ENCODE data around the gene POU6F2. TPM values are rescaled to one million over a fixed set of nuclear protein-coding genes. Genes with fewer than 3 reads are reported as not detected.

POU6F2 gene
- total RNA-seq, 4 donors from 2014 or later: 0.48 to 0.82 TPM; not detected in 2

GRCh38 chr7:39510864-39511354, 533.2 kb downstream of the POU6F2 start:
- TF ChIP-seq POLR2AphosphoS5 (IDR thresholded peaks at IDR 0.05) (no peak), CTCF (IDR thresholded peaks at IDR 0.05) (no peak), POLR2A (IDR thresholded peaks at IDR 0.05) (no peak), EP300 (IDR thresholded peaks at IDR 0.05; ENCODE audit: low read depth) (no peak)
- Histone ChIP-seq H3K27ac (no peak overlapping the region), H3K4me1 (no peaks in the 10 kb centered on the region), H3K27me3 (no peaks in the 10 kb centered on the region), H3K36me3 (no peaks in the 10 kb centered on the region), H3K4me3 (no peak overlapping the region), H3K9me3 (no peaks in the 10 kb centered on the region)
- in situ Hi-C loops (cut with MboI; ENCODE audit: low pct_ligation_motif_present in 1 of 4, low pct_unique_long_range_greater_than_20kb in 1 of 4, low sequenced_read_pairs in 3 of 4) (loop anchor here in 3 of 4 donors (10.0 to 25.0 kb wide), 3 partner anchors 699 to 1099 kb away; no protein-coding TSS in a partner anchor), intact Hi-C loops (cut with DNase I; ENCODE audit: low total_unique reads) (no loop called here)
- 73 to 80% methylated on average over 1 to 3 of the region's 3 CpGs for WGBS, 2 donors (ENCODE audit: low coverage in 1 of 2)
- no peak for DNase-seq

DNA sequence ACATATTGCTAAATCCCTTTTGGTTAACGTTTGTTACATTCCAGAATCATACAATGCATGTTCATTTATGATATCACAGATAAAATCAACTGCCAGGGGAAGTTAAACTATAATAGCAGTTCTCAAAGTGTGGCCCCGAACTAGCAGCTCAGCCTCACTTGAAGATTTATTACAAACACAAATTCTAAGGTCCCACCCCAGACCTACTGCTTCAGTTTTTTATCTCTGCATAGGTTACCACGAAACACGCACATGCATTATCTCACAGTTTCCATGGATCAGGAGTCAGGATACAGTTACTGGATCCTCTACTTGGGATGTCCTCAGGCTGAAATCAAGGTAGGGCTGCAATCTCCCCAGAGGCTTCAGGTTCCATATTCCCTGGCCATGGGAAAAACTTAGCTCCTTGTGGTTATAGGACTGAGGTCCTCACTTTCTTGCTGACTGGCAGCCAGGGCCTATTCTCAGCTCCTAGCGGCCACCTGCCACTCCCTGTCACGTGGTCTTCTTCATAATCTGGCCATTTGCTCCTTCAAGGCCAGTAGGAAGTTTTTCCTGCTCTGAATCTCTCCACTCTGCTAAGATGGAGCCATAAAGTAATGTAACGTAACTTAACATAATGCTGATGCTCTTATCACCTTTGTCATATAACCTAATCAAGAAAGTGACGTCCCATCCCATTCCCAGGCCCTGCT, 538.0 kb downstream of the POU6F2 start:
- H3K27ac ChIP-seq: no peak overlapping the region
- 53 to 62% methylated on average over 4 to 8 of the region's 8 CpGs for WGBS, 2 donors (ENCODE audit: low coverage in 1 of 2)
- DNase-seq: no peak
- no peak for TF ChIP-seq CTCF (IDR thresholded peaks at IDR 0.05)
- no peak for TF ChIP-seq POLR2AphosphoS5 (IDR thresholded peaks at IDR 0.05)
- no peak for TF ChIP-seq POLR2A (IDR thresholded peaks at IDR 0.05)
- no peak for TF ChIP-seq EP300 (IDR thresholded peaks at IDR 0.05; ENCODE audit: low read depth)
- no peaks in the 10 kb centered on the region for H3K27me3 ChIP-seq
- H3K9me3 ChIP-seq: no peaks in the 10 kb centered on the region
- H3K4me3 ChIP-seq: no peak overlapping the region
- H3K4me1 ChIP-seq: peaks cover 0 to 7% (median 2%) of the 10 kb centered on the region in 4 donors
- intact Hi-C loops (cut with DNase I; ENCODE audit: low total_unique reads): no loop called here
- in situ Hi-C loops (cut with MboI; ENCODE audit: low pct_ligation_motif_present in 1 of 4, low pct_unique_long_range_greater_than_20kb in 1 of 4, low sequenced_read_pairs in 3 of 4): loop anchor here in 3 of 4 donors (10.0 to 25.0 kb wide), 3 partner anchors 703 to 1103 kb away; no protein-coding TSS in a partner anchor
- H3K36me3 ChIP-seq: no peaks in the 10 kb centered on the region

DNA sequence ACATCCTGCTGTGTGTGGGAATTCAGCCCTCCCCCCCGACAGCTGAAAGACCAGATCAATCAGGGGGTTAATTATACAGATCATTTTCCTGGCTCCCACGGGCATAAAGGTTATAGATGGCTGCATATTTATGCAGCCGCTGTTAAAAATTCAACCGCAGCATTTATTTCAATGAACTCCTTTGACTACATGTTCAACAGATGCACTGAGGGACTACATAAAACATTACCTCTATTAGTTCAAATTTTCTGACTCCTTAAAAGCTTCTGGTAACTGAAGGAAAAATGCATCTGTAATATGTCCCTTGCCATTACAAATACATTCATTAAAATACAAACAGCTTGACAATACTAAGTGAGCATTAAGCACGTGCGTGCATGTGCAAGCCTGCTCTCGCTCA, 538.8 kb downstream of the POU6F2 start:
- intact Hi-C loops (cut with DNase I; ENCODE audit: low total_unique reads): no loop called here
- WGBS, 2 donors (ENCODE audit: low coverage in 1 of 2): 61 to 81% methylated on average over 3 to 7 of the region's 7 CpGs
- no peak overlapping the region for H3K27ac ChIP-seq
- no peaks in the 10 kb centered on the region for H3K27me3 ChIP-seq
- no peaks in the 10 kb centered on the region for H3K36me3 ChIP-seq
- DNase-seq: no peak
- no peaks in the 10 kb centered on the region for H3K9me3 ChIP-seq
- TF ChIP-seq EP300 (IDR thresholded peaks at IDR 0.05; ENCODE audit: low read depth): no peak
- H3K4me1 ChIP-seq: peaks cover 0 to 8% (median 2%) of the 10 kb centered on the region in 4 donors
- H3K4me3 ChIP-seq: no peak overlapping the region
- in situ Hi-C loops (cut with MboI; ENCODE audit: low pct_ligation_motif_present in 1 of 4, low pct_unique_long_range_greater_than_20kb in 1 of 4, low sequenced_read_pairs in 3 of 4): loop anchor here in 3 of 4 donors (10.0 to 25.0 kb wide), 3 partner anchors 704 to 1104 kb away; no protein-coding TSS in a partner anchor

DNA sequence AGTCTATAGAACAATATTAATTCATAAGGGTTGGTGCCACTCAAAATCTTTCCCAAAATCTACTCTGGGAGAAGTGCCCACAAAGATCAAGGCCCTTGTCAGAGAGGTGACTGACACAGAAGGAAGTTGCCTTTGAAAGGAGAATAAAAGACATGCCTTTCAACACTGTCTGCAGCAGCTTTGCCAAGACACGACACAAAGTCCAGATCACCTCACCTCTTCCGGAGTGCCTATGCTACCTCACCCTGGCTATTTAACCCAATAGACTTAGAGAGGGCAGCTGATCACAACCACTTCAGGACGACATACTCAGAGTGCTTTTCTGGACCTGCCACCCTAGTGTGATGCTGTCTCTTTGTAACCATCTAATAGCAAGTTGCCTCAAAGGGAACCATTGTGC, 539.5 kb downstream of the POU6F2 start:
- Histone ChIP-seq H3K36me3 (no peaks in the 10 kb centered on the region), H3K4me1 (peaks cover 0 to 8% (median 2%) of the 10 kb centered on the region in 4 donors), H3K9me3 (no peaks in the 10 kb centered on the region), H3K27me3 (no peaks in the 10 kb centered on the region), H3K4me3 (no peak overlapping the region), H3K27ac (no peak overlapping the region)
- WGBS, 2 donors (ENCODE audit: low coverage in 1 of 2): 49% methylated on average over 3 of the region's 3 CpGs; no CpG with 5 or more reads in 1 of the 2 donors
- in situ Hi-C loops (cut with MboI; ENCODE audit: low pct_ligation_motif_present in 1 of 4, low pct_unique_long_range_greater_than_20kb in 1 of 4, low sequenced_read_pairs in 3 of 4) (loop anchor here in 3 of 4 donors (10.0 to 25.0 kb wide), 3 partner anchors 705 to 1105 kb away; no protein-coding TSS in a partner anchor), intact Hi-C loops (cut with DNase I; ENCODE audit: low total_unique reads) (no loop called here)
- DNase-seq: no peak
- TF ChIP-seq POLR2AphosphoS5 (IDR thresholded peaks at IDR 0.05) (no peak), POLR2A (IDR thresholded peaks at IDR 0.05) (no peak), CTCF (IDR thresholded peaks at IDR 0.05) (no peak), EP300 (IDR thresholded peaks at IDR 0.05; ENCODE audit: low read depth) (no peak)

Small RNAs within 50 kb of the gene (small RNA-seq; reads per million reads assigned to genes)
- gene SNORA20B: 0.83 to 8.1 (median 3.7) reads per million in 4 donors

Other genes with a start within 250 kb of the POU6F2 start
- gene VPS41, start 68.7 kb upstream of the POU6F2 start, total RNA-seq: 10 to 100 TPM; 26.9 to 35.1 (median 29.2) TPM

Measured in transverse colon (tissue), 4 donors.